Coronary artery (tissue), 2 donors: ENCODE measurements around the gene ICAM4.

Source experiments
- DNase-seq: peaks from one replicate; pipeline ENCODE4 v3.0.0-alpha.2; 2017; ENCODE audit warnings: low spot score
- H3K27ac ChIP-seq, 2 donors: fragments of 200-600 bp; sonication (generic); one replicate each; pipeline ENCODE4 v1.5.1; 2016 to 2019
- H3K4me3 ChIP-seq: fragments of 200-600 bp; sonication (generic); 2 replicates; pipeline ENCODE4 v1.5.1; 2016; ENCODE audit warnings: mild to moderate bottlenecking, moderate library complexity
- TF ChIP-seq, protein P1 (sequence below): fragments of 200-600 bp; sonication (generic); IDR thresholded peaks from one replicate; pipeline ENCODE4 v1.5.1; 2019; ENCODE audit warnings: antibody characterized with exemption

ICAM4 gene

DNA sequence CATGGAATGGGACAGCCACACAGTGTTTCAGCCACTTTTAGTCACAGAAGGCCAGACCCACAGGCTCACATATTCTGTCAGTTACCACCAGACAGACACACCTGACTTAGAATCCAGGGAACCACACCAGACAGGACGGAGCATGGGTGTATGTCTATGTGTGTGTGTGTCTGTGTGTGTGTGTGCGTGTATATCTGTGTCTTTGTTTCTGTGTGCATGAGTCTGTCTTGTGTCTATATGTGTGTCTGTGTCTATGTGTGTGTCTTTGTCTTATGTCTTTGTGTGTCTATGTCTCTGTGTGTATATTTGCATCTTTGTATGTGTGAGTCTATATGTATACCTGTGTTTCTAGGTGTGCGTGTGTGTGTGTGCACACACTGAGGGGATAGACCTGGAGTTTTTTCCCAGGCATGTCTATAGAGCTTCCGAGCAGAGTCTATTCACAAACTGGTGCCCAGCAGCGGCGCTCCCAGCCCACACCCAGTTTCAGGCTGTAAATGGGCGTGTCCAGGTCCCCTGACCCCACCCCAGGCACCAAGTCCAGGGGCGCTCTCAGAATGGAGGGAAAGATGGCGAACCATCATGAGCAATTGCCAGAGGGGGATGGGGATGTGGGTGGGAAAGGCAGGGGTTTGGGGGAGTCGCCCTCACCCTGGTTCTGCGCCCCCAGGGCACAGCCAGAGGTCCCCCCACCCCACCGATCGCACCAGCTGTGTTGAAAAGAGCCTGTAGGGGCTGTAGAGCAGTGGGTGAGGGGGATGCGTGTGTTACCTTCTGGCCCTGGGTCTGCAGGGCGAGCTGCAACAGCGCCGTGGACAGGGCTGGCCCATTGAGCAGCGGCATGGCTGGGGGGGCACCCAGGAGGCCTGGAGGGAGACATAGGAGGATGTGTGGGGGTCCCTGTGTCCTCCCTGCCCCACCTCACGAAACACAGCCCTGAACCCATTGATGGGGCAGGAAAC, 35.4 kb downstream of the ICAM4 start:
- no peak for DNase-seq
- Histone ChIP-seq H3K4me3 (no peak overlapping the region), H3K27ac (no peak overlapping the region)
- TF ChIP-seq, protein P1, sequence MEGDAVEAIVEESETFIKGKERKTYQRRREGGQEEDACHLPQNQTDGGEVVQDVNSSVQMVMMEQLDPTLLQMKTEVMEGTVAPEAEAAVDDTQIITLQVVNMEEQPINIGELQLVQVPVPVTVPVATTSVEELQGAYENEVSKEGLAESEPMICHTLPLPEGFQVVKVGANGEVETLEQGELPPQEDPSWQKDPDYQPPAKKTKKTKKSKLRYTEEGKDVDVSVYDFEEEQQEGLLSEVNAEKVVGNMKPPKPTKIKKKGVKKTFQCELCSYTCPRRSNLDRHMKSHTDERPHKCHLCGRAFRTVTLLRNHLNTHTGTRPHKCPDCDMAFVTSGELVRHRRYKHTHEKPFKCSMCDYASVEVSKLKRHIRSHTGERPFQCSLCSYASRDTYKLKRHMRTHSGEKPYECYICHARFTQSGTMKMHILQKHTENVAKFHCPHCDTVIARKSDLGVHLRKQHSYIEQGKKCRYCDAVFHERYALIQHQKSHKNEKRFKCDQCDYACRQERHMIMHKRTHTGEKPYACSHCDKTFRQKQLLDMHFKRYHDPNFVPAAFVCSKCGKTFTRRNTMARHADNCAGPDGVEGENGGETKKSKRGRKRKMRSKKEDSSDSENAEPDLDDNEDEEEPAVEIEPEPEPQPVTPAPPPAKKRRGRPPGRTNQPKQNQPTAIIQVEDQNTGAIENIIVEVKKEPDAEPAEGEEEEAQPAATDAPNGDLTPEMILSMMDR, result no peak

DNA sequence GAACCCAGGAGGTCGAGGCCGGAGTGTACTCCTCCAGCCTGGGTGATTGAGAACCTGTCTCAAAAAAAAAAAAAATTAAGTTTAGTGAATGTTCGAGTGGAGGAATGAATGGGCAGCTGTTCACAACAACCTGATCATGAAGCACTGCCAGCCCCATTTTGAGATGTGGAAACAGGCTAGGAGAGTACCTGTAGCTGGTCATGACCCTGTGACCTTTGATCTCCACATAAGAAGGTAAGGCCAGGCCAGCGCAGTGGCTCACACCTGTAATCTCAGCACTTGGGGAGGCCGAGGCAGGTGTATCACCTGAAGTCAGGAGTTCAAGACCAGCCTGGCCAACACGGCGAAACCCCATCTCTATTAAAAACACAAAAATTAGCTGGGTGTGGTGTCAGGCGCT, 39.0 kb downstream of the ICAM4 start:
- no peak overlapping the region for H3K4me3 ChIP-seq
- TF ChIP-seq, protein P1, result no peak
- no peak overlapping the region for H3K27ac ChIP-seq
- DNase-seq, result no peak

DNA sequence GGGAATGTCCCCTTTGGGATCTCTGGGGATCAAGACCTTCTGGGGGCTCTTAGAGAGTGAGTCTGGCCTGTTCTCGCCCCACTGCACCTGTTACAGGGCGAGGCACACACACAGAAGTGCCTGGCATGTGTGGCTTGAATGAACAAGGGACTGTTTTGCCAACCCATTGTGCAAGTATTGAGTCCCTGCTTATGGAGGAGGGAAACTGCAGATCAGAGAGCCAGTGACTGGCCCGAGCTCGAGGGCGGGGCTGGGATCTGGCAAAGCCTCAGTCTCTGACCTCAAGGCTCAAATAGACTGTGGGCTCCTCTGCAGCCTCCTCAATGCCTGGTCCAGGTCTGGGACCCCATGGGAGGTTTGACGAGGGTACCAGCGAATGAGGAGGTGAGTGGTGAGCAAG, 41.0 kb downstream of the ICAM4 start:
- H3K27ac ChIP-seq, result no peak overlapping the region
- no peak overlapping the region for H3K4me3 ChIP-seq
- TF ChIP-seq, protein P1, result no peak
- no peak for DNase-seq

DNA sequence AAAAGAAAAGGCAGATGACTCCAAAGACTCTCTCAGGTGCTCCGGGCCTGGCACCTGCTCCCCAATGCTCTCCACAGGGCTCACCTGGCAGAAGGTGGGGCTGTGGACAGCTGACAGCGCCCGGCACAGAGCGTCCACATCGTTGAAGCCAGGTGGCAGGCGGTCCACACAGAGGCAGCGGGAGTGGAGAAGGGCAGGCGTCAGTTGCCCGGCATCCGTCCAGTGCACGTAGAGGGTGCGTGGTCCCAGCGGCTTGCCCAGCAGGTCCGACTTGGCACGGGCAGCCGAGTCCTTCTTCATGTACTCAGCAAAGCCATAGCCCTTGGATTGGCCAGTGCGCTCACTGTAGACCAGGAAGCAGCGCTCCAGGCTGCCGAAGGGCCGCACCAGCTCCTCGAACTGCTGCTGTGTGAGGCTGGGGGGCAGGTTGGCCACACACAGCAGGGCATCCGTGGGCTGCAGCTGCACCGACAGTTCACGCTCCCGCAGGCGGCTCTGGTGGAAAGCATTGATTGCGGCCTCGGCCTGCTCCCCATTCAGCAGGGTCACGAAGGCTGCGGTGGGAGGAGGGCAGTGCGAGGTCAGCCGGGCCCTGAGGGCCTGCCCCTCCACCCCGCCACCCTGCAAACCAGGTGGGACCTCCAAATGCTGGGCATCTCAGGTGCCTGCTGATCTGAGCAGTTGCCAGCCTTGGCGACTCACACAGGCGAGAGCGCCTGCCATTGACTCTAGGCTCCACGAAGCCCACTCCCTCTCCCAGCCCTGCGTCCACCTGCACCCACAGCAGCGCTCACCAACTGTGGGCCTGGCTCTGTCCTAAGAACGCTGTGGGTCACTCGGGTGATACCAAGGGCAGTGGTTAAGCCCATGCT, 42.0 kb downstream of the ICAM4 start:
- Histone ChIP-seq H3K27ac (no peak overlapping the region), H3K4me3 (no peak overlapping the region)
- TF ChIP-seq, protein P1, result no peak
- no peak for DNase-seq

DNA sequence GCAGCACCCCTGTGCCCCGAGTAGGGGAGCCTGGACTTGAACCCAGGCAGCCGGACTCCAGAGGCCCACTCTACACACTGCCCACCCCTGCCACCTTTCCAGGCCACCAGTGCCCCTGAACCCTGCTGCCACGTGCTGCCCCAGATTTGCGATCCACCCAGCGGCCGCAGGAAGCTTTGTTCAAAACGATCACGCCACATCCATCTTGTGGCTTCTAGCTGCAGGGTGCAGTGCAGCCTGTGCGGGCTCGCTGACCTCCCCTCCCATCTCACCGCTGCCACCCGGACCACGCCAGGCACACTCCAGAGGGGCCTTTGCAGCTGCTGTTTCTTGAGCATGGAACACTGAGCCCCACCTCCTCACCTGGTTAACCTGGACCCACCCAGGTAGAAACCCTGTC, 42.8 kb downstream of the ICAM4 start:
- H3K4me3 ChIP-seq, result no peak overlapping the region
- no peak overlapping the region for H3K27ac ChIP-seq
- TF ChIP-seq, protein P1, result no peak
- no peak for DNase-seq

DNA sequence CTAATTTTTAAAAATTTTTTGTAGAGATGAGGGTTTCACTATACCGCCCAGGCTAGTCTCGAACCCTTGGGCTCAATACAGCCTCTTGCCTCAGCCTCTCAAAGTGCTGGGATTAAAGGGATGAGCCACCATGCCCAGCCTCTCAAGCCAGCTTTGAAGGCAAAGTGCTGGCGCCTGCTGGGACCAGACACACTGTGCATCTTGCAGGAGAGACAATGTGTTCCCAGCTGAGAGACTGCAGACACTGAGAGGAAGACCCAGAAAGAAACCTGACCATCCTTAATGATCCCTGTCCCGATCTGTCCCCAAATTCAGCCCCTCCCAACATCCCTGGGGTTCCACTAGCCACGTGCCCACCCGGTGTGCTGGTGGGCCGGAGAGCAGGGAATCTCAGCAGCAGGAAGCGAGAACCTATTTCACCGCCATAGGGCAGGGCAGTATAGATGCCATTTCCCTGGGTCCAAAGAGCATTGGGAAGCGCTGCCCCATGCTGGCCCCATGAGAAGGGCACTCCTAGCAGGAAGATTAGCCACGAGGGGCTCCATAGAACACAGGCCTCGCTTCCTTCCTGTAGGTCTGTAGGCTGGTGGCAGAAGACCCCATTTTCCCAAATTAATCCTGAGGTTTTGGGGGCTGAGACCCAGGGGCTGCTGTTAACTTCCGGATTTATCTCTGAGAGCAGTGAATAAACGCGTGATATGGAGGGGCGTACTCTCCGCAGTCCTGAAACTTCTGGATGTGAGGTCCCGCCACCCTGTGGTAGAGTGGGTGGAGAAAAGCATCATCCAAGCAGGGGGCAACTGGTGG, 45.6 kb downstream of the ICAM4 start:
- DNase-seq, result no peak
- TF ChIP-seq, protein P1, result no peak
- Histone ChIP-seq H3K4me3 (peak overlapping the region; percentile 86), H3K27ac (peak overlapping the region; percentile 84 to 95)
